ENCODE measurements around the gene MVB12B. TPM values are rescaled to one million over a fixed set of nuclear protein-coding genes. Genes with fewer than 3 reads are reported as not detected.

The MVB12B gene
- total and polyA plus RNA-seq, 10 donors = 2.8 to 52.4 (median 34.8) TPM

DNA sequence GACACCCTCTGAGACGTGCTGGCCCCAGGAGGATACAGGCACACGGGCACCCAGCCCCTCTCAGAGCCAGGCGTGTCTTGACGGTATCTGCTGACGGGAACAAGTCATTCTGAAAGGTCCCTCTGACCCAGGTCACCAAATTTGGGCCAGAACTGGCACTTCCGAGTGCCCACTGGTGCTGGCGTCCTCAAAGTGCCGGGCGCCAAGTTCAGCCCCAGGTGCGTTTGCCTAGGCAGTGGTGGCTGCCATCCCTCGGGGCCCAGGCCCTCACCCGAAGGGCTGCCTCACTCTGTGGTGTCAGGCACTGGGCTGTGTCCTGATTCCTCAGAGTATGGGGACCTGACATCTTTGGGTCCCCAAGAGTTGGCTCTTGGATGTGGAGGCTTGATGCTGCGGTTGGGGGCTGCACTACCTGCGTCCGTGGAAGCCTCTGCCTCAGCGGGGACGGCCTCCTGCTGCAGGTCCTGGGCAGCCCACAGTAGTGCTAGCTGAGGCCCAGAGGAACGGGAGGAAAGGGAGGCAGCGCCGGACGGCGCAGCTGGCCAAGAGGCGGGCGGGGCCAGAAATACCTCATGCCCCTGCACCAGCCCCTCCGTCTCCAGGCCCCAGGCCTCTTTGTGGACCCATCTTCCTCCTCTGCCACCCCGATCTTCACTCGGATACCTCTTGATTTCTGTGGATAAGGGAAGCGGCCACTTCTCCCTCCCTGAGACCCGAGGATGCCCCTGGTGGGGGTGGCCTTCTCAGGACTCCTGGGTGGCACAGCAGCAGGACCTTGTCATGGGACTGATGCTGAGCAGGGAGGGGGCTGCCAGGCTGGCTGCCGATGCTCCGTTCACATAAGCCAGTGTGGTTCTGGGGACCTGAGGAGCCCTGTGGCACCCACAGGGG, 177.7 kb downstream of the MVB12B start:
- no peak overlapping the region for H3K27ac ChIP-seq
- WGBS, 5 donors = 89 to 96% (median 93%) methylated on average over 19 to 31 of the region's 31 CpGs
- H3K27me3 ChIP-seq (replicated peaks in 1 of 7) = peaks cover 0 to 19% (median 8%) of the 10 kb centered on the region in 7 donors
- peaks cover 7 to 22% (median 19%) of the 10 kb centered on the region in 6 donors for H3K4me1 ChIP-seq
- peaks cover 0 to 45% (median 20%) of the 10 kb centered on the region in 6 donors for H3K36me3 ChIP-seq
- intact Hi-C loops (cut with DNase I; ENCODE audit: low total_unique reads) = no loop called here
- TF ChIP-seq, protein P1, sequence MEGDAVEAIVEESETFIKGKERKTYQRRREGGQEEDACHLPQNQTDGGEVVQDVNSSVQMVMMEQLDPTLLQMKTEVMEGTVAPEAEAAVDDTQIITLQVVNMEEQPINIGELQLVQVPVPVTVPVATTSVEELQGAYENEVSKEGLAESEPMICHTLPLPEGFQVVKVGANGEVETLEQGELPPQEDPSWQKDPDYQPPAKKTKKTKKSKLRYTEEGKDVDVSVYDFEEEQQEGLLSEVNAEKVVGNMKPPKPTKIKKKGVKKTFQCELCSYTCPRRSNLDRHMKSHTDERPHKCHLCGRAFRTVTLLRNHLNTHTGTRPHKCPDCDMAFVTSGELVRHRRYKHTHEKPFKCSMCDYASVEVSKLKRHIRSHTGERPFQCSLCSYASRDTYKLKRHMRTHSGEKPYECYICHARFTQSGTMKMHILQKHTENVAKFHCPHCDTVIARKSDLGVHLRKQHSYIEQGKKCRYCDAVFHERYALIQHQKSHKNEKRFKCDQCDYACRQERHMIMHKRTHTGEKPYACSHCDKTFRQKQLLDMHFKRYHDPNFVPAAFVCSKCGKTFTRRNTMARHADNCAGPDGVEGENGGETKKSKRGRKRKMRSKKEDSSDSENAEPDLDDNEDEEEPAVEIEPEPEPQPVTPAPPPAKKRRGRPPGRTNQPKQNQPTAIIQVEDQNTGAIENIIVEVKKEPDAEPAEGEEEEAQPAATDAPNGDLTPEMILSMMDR (IDR thresholded peaks at IDR 0.05 in 8 of 11, conservative IDR thresholded peaks at IDR 0.05 in 3 of 11) = no peak
- TF ChIP-seq POLR2A (IDR thresholded peaks at IDR 0.05) (no peak), POLR2AphosphoS5 (IDR thresholded peaks at IDR 0.05) (no peak)
- H3K9me3 ChIP-seq = no peaks in the 10 kb centered on the region
- no peak overlapping the region for H3K4me3 ChIP-seq
- peak; percentile 56 for DNase-seq

DNA sequence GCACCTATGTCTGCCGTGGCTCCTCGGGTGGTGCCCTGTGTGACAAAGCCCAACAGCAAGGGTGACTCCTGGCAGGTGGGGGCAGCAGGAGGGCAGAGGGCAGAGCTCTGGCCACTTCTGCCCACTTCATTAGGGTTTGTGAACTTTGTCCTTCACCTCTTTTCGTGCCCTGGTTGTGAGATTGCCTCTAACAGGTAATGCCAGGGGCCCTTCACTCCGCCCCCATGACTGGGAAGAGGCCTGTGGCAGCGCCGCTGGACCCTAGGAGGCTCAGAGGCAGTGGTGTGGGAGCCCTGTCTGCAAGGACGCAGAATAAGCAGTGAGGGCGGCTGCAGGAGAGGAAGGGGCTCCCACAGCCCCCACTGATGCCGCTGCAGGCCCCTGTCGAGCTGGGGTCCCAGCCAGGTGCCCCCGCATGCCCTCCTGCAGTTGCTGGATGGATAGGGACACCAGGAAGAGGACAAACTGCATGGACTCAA, 178.4 kb downstream of the MVB12B start:
- peak; percentile 54 for DNase-seq
- WGBS, 5 donors = 88 to 96% (median 92%) methylated on average over 10 to 11 of the region's 11 CpGs
- intact Hi-C loops (cut with DNase I; ENCODE audit: low total_unique reads) = no loop called here

DNA sequence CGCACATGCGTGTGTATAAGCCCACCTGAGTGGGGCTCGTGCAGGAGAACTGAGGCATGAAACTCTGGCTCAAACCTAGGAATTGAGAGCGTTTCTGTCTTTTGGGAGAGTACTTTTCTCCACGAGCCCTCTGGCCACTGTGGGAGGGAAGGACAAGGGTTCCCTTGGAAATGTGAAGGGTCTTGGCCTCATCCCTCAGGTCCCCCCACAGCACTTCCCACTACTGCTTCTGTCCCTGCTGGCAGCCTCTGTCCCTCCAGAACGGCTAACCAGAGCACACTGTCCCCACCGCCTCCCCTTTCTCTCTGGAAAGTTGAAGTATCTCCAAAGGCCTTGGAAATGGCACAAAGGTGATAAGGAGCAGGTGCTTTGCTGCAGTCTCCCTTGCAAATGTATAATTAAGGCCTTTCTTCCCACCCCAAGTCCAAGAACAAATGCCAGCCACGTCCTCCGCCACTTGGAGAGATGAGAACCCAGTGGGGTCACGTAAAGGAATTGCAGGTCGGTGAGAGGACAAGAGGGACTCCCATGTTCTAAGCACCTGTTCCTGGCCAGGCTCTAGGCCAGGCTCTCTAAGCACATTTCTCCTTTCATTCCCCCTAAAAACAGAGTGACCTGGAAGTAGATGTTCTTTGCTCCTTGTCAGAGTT, 179.2 kb downstream of the MVB12B start:
- no peak for DNase-seq
- intact Hi-C loops (cut with DNase I; ENCODE audit: low total_unique reads) = no loop called here
- H3K27ac ChIP-seq = no peak overlapping the region
- peaks cover 0 to 7% (median 5%) of the 10 kb centered on the region in 6 donors for H3K4me1 ChIP-seq
- no peaks in the 10 kb centered on the region for H3K9me3 ChIP-seq
- H3K4me3 ChIP-seq = no peak overlapping the region
- H3K27me3 ChIP-seq (replicated peaks in 1 of 7) = peaks cover 0 to 18% (median 5%) of the 10 kb centered on the region in 7 donors
- WGBS, 5 donors = 83 to 93% (median 92%) methylated on average over 10 to 11 of the region's 11 CpGs
- H3K36me3 ChIP-seq = peaks cover 0 to 45% (median 20%) of the 10 kb centered on the region in 6 donors
- no peak for TF ChIP-seq POLR2AphosphoS5 (IDR thresholded peaks at IDR 0.05)
- TF ChIP-seq POLR2A (IDR thresholded peaks at IDR 0.05) = no peak
- TF ChIP-seq, protein P1 (IDR thresholded peaks at IDR 0.05 in 8 of 11, conservative IDR thresholded peaks at IDR 0.05 in 3 of 11) = no peak

More for the DNA sequence above, 178.4 kb downstream of the MVB12B start:
- peaks cover under 1 to 15% (median 12%) of the 10 kb centered on the region in 6 donors for H3K4me1 ChIP-seq
- TF ChIP-seq POLR2AphosphoS5 (IDR thresholded peaks at IDR 0.05) = peak in 1 of 3 donors; percentile 3
- no peak for TF ChIP-seq POLR2A (IDR thresholded peaks at IDR 0.05)
- H3K27me3 ChIP-seq (replicated peaks in 1 of 7) = peaks cover 0 to 18% (median 5%) of the 10 kb centered on the region in 7 donors
- H3K9me3 ChIP-seq = no peaks in the 10 kb centered on the region
- H3K4me3 ChIP-seq = no peak overlapping the region
- H3K27ac ChIP-seq = no peak overlapping the region
- H3K36me3 ChIP-seq = peaks cover 0 to 45% (median 20%) of the 10 kb centered on the region in 6 donors

DNA sequence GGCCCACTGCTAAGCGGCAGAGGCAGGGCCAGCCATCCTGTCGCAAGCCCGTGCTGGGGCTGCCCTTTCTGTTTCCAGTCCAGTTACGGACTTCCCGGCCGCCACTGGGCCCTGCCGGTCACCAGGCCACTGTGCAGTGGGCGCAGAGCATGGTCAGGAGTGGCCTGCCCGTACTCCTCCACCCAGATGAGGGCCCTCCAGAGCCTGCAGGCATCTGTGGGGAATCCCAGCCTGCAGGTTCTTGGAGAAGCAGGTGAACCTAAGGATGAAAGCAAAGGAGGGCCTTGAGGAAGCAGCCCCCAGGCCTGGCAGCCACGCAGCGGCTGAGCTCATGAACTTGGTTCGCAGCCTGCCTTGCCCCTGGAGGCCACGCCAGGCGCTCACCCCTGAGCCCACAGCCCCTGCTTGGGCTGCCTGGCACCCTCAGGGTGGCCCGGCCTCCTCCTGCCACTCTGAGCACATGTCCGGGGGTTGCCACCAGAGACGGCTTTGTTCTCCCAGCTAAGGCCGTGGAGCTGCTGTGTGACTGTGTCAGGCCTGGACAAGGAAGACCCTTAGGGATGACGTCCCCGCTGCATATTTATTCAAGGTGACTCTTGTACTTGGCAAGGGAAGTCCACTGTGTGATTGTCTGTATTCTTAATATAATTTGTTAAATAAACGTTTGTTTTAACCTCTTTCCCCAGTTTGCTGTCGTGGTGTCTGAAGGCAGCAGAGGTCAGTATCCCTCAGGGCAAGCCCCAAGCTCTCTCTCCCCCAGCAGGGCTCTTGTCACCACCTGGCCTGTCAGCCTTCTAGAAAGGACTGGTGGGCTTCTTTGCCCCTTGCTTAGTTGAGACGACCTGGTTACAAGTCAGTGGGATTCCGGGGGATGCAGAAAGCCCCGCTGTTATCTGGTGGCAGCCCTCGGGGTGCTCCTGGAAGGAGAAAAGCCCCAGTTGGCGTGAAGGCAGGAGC, 180.0 kb downstream of the MVB12B start:
- H3K4me1 ChIP-seq = no peaks in the 10 kb centered on the region
- WGBS, 5 donors = 84 to 92% (median 89%) methylated on average over 20 to 27 of the region's 27 CpGs
- DNase-seq = peak; percentile 66
- no peak overlapping the region for H3K4me3 ChIP-seq
- H3K36me3 ChIP-seq = peaks cover 0 to 45% (median 20%) of the 10 kb centered on the region in 6 donors
- intact Hi-C loops (cut with DNase I; ENCODE audit: low total_unique reads) = no loop called here
- no peaks in the 10 kb centered on the region for H3K9me3 ChIP-seq
- TF ChIP-seq, protein P1 (IDR thresholded peaks at IDR 0.05 in 8 of 11, conservative IDR thresholded peaks at IDR 0.05 in 3 of 11) = no peak
- peak in 1 of 3 donors; percentile 32 for TF ChIP-seq POLR2AphosphoS5 (IDR thresholded peaks at IDR 0.05)
- H3K27ac ChIP-seq = no peak overlapping the region
- H3K27me3 ChIP-seq (replicated peaks in 1 of 7) = peaks cover 0 to 22% (median 6%) of the 10 kb centered on the region in 7 donors
